SJSA1 (cell line): ENCODE results near the gene GMPR2. TPM values are rescaled to one million over a fixed set of nuclear protein-coding genes. Genes with fewer than 3 reads are reported as not detected.
A peak's percentile ranks its signal among the peaks of the same experiment; 100 is the strongest.

Experiments used
- DNase-seq, 2 experiments: peaks; one replicate each; pipeline ENCODE4 v3.0.0-alpha.2; 2015 to 2020; ENCODE audit warnings: low spot score in 2 of 2, low read depth in 1 of 2
- H3K27ac ChIP-seq: fragments of 250-450 bp; sonication (Bioruptor Pico); 2 replicates; pipeline ENCODE4 v1.5.1; 2020; ENCODE audit warnings: mild to moderate bottlenecking, moderate library complexity
- H3K27me3 ChIP-seq: fragments of 250-450 bp; sonication (Bioruptor Pico); replicated peaks from 2 replicates; pipeline ENCODE4 v1.5.1; 2020; ENCODE audit warnings: mild to moderate bottlenecking, moderate library complexity
- H3K36me3 ChIP-seq: fragments of 250-450 bp; sonication (Bioruptor Pico); 2 replicates; pipeline ENCODE4 v1.5.1; 2020; ENCODE audit warnings: mild to moderate bottlenecking
- H3K4me1 ChIP-seq: fragments of 250-450 bp; sonication (Bioruptor Pico); replicated peaks from 2 replicates; pipeline ENCODE4 v1.6.1; 2021; ENCODE audit warnings: mild to moderate bottlenecking
- H3K4me3 ChIP-seq: fragments of 250-450 bp; sonication (Bioruptor Pico); 2 replicates; pipeline ENCODE4 v1.5.1; 2020; ENCODE audit warnings: mild to moderate bottlenecking
- H3K9me3 ChIP-seq: fragments of 250-450 bp; sonication (Bioruptor Pico); replicated peaks from 2 replicates; pipeline ENCODE4 v1.5.1; 2020; ENCODE audit warnings: mild to moderate bottlenecking
- total RNA-seq: library from RNA; depleted of rRNA; stranded (reverse); fragments of >200 nt; shearing (Covaris generic); gene quantifications from 2 replicates; pipeline ENCODE4 v1.2.3, GENCODE V29; 2014; rRNA removed

Gene GMPR2
- total RNA-seq, result 46.1 and 64.8 TPM in 2 replicates

GRCh38 chr14:24232645-24233537 lies at the start of gene GMPR2:
Gene GMPR2, plus strand, starts transcription at chr14:24232929. Its CDS starts 325 bp downstream, at chr14:24233254.
- Histone ChIP-seq H3K27ac (peak within 1 kb of the TSS; percentile 76), H3K4me1 (peaks cover 19% of the 10 kb centered on the region), H3K9me3 (no peaks in the 10 kb centered on the region), H3K4me3 (peak within 1 kb of the TSS; percentile 60), H3K27me3 (no peaks in the 10 kb centered on the region), H3K36me3 (peaks cover 50% of the 10 kb centered on the region)
- no peak for DNase-seq

GRCh38 chr14:24183014-24183481 lies 49.7 kb upstream of the GMPR2 start:
- Histone ChIP-seq H3K27ac (no peak overlapping the region), H3K4me3 (no peak overlapping the region), H3K36me3 (peaks cover 84% of the 10 kb centered on the region), H3K27me3 (no peaks in the 10 kb centered on the region), H3K4me1 (peaks cover 16% of the 10 kb centered on the region), H3K9me3 (no peaks in the 10 kb centered on the region)
- no peak for DNase-seq

GRCh38 chr14:24184104-24184970 lies 48.4 kb upstream of the GMPR2 start:
- Histone ChIP-seq H3K27ac (no peak overlapping the region), H3K4me3 (no peak overlapping the region), H3K9me3 (no peaks in the 10 kb centered on the region), H3K27me3 (no peaks in the 10 kb centered on the region), H3K36me3 (peaks cover 75% of the 10 kb centered on the region), H3K4me1 (peaks cover 16% of the 10 kb centered on the region)
- DNase-seq, result no peak

GRCh38 chr14:24185026-24185425 lies 47.7 kb upstream of the GMPR2 start:
- no peak for DNase-seq
- H3K36me3 ChIP-seq, result peaks cover 68% of the 10 kb centered on the region
- H3K27me3 ChIP-seq, result no peaks in the 10 kb centered on the region
- H3K4me3 ChIP-seq, result no peak overlapping the region
- no peaks in the 10 kb centered on the region for H3K9me3 ChIP-seq
- no peak overlapping the region for H3K27ac ChIP-seq
- peaks cover 11% of the 10 kb centered on the region for H3K4me1 ChIP-seq

- Histone ChIP-seq H3K27ac (no peak overlapping the region), H3K4me1 (peaks cover 7% of the 10 kb centered on the region), H3K36me3 (peaks cover 61% of the 10 kb centered on the region), H3K9me3 (no peaks in the 10 kb centered on the region), H3K4me3 (no peak overlapping the region), H3K27me3 (no peaks in the 10 kb centered on the region)
- DNase-seq, result no peak
Observed at GRCh38 chr14:24185741-24186140, 47.0 kb upstream of the GMPR2 start.

GRCh38 chr14:24186831-24187538 lies 45.7 kb upstream of the GMPR2 start:
- Histone ChIP-seq H3K36me3 (peaks cover 53% of the 10 kb centered on the region), H3K4me3 (no peak overlapping the region), H3K9me3 (no peaks in the 10 kb centered on the region), H3K27me3 (no peaks in the 10 kb centered on the region), H3K27ac (no peak overlapping the region), H3K4me1 (peaks cover 7% of the 10 kb centered on the region)
- no peak for DNase-seq

- H3K4me1 ChIP-seq, result peaks cover 7% of the 10 kb centered on the region
- no peak for DNase-seq
- H3K4me3 ChIP-seq, result peak overlapping the region; percentile 54
- H3K36me3 ChIP-seq, result peaks cover 53% of the 10 kb centered on the region
- no peak overlapping the region for H3K27ac ChIP-seq
- H3K27me3 ChIP-seq, result no peaks in the 10 kb centered on the region
- H3K9me3 ChIP-seq, result no peaks in the 10 kb centered on the region
Observed at GRCh38 chr14:24187539-24187915, 45.2 kb upstream of the GMPR2 start.

- H3K9me3 ChIP-seq, result no peaks in the 10 kb centered on the region
- peak within 1 kb of the TSS; percentile 54 for H3K4me3 ChIP-seq
- peak; percentile 85 to 96 for DNase-seq
- H3K27me3 ChIP-seq, result no peaks in the 10 kb centered on the region
- H3K36me3 ChIP-seq, result peaks cover 55% of the 10 kb centered on the region
- peak within 1 kb of the TSS; percentile 23; the same call in 1 of the 2 replicates for H3K27ac ChIP-seq
- peaks cover 7% of the 10 kb centered on the region for H3K4me1 ChIP-seq
Observed at GRCh38 chr14:24188251-24189058, 44.3 kb upstream of the GMPR2 start, which contains the start of gene IPO4. Gene IPO4, minus strand, starts transcription at chr14:24188816. Its CDS starts 29 bp downstream, at chr14:24188787.

- Histone ChIP-seq H3K4me1 (peaks cover 7% of the 10 kb centered on the region), H3K9me3 (no peaks in the 10 kb centered on the region; the same call in 1 of the 2 replicates), H3K27me3 (no peaks in the 10 kb centered on the region), H3K36me3 (peaks cover 55% of the 10 kb centered on the region), H3K4me3 (no peak overlapping the region), H3K27ac (0 out of 2 replicates have a peak overlapping the region, but pooled peaks have one; percentile 4)
- no peak for DNase-seq
Observed at GRCh38 chr14:24189059-24189375, 43.7 kb upstream of the GMPR2 start.

- DNase-seq, result no peak
- H3K4me3 ChIP-seq, result no peak overlapping the region
- no peaks in the 10 kb centered on the region; the same call in 1 of the 2 replicates for H3K9me3 ChIP-seq
- no peaks in the 10 kb centered on the region for H3K27me3 ChIP-seq
- no peak overlapping the region for H3K27ac ChIP-seq
- peaks cover 11% of the 10 kb centered on the region for H3K4me1 ChIP-seq
- H3K36me3 ChIP-seq, result peaks cover 55% of the 10 kb centered on the region
Observed at GRCh38 chr14:24189460-24189859, 43.3 kb upstream of the GMPR2 start.

GRCh38 chr14:24190416-24190815 lies 42.3 kb upstream of the GMPR2 start:
- peaks cover 19% of the 10 kb centered on the region for H3K4me1 ChIP-seq
- DNase-seq, result no peak
- H3K27ac ChIP-seq, result no peak overlapping the region
- no peaks in the 10 kb centered on the region for H3K27me3 ChIP-seq
- H3K36me3 ChIP-seq, result peaks cover 53% of the 10 kb centered on the region
- H3K4me3 ChIP-seq, result no peak overlapping the region
- no peaks in the 10 kb centered on the region; the same call in 1 of the 2 replicates for H3K9me3 ChIP-seq

- Histone ChIP-seq H3K27ac (no peak overlapping the region), H3K4me3 (no peak overlapping the region), H3K27me3 (no peaks in the 10 kb centered on the region), H3K36me3 (peaks cover 34% of the 10 kb centered on the region), H3K4me1 (peaks cover 21% of the 10 kb centered on the region), H3K9me3 (no peaks in the 10 kb centered on the region; the same call in 1 of the 2 replicates)
- no peak for DNase-seq
Observed at GRCh38 chr14:24192933-24193332, 39.8 kb upstream of the GMPR2 start.
